ENCODE data around the gene SLAMF6.

The SLAMF6 gene

DNA sequence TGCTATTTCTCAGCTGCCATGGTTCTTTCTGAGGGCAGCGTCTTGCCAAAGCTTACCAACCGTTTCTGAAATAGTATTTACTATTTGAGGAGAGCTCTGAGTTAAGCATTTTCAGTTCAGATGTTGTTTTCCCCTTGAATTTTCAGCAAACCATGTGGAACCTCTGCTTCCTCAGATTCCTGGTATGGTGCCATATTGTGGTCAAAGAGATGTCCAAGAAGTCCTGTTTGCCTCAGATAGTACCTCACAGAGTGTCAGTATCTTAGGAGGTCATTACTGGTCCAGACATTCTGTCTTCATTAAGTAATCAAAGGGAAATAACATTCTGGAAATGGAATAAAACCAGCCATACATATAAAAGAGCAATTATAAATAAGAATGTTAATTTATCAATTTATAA lies 86.1 kb downstream of the SLAMF6 start:
- no peaks in the 10 kb centered on the region for H3K4me1 ChIP-seq (ENCODE audit: control insufficient read depth, insufficient read depth, low read length)
- no peaks in the 10 kb centered on the region for H3K36me3 ChIP-seq (ENCODE audit: insufficient read depth, low read length)
- no peaks in the 10 kb centered on the region for H3K9me3 ChIP-seq (replicated peaks; ENCODE audit: low read length)

More for the DNA sequence above, 86.1 kb downstream of the SLAMF6 start:
- Histone ChIP-seq H3K4me3 (ENCODE audit: low read length) (no peak overlapping the region), H3K4me2 (ENCODE audit: low read length) (no peak overlapping the region), H3K9ac (ENCODE audit: low read depth, low read length) (no peak overlapping the region), H3K27me3 (ENCODE audit: control insufficient read depth, insufficient read depth, low read length) (peaks cover 9% of the 10 kb centered on the region)
